Measurements from ENCODE around the gene TXK.

TXK gene

DNA sequence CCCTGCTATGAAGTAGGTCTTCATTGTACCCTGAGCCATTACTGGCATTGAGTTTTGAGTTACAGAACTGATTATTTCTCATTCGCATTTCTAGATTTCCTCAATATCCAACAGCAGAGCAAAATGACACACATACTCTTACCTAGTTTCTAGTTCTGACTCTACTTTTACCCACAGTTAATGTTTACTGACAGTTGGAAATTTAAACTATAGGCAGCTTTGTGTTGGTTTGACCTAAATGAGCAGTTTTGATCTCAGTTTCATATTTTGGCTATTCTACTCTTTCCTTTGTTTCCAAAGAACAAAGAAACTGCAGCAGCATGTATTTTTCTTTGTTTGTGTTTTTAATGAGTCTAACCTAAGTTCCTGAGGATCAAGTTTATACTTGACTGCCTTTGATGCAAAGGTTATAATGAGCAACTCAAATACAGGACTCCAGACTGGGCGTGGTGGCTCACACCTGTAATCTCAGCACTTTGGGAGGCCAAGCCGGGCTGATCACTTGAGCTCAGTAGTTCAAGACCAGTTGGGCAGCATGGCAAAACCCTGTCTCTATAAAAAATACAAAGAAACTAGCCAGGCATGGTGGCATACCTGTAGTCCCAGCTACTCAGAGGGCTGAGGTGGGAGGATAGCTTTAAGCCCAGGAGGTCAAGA lies 30.4 kb downstream of the TXK start:
- no peak for DNase-seq (ENCODE audit: low read depth in 2 of 2)

DNA sequence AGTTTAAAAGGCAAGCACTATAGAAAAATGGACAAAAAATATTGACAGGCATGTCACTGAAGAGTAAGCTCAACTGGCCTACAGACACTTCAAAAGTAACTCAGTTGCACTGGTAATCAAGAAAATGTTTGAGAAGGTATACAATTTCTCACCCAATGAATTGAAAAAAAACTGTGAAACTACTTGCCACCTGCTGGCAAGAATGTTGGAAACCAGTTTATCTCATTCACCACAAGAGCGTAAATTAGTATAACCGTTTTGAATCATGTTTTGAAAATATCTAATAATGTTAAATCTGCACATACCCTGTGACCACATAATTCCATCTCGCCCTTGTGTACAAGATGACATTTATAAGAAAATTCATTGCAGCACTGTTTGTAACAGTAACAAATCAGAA lies 31.7 kb downstream of the TXK start:
- DNase-seq (ENCODE audit: low read depth in 2 of 2): no peak

DNA sequence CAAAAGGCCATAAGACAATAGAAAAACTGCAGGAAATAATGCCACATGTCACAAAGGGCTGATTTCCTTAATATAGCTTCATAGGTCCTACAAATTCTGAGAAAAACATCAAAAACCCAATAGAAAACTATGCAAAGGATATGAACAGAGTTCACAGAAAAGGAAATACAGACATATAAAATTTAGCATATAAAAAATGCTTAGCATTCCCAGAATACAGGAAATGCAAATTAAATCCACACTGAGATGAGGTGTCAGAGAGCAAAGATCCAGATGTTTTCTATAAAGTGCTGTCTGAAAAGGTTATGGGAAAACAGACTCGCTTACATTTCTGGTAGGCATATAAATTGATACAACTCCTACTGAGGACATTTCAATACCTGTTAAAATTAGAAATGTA lies 33.8 kb downstream of the TXK start:
- no peak for DNase-seq (ENCODE audit: low read depth in 2 of 2)

DNA sequence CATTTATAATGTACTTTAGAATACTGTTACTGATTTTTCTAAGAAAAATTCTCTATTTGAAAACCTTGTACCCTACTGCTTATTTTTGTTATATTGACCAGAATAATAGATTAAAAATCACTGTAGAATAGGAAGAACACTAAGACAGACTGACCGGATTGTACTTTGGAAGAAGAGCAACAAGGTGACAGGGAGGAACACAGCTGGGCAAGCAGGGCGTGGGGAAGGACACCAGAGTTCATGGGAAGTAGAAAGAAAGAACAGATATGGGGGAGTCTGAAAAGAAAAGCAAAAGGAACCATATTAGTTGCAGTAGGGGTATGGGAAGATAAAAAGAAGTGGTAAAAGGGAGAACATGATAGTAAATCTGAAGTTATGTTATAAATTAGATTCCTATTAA lies 38.6 kb downstream of the TXK start:
- no peak for DNase-seq (ENCODE audit: low read depth in 2 of 2)

DNA sequence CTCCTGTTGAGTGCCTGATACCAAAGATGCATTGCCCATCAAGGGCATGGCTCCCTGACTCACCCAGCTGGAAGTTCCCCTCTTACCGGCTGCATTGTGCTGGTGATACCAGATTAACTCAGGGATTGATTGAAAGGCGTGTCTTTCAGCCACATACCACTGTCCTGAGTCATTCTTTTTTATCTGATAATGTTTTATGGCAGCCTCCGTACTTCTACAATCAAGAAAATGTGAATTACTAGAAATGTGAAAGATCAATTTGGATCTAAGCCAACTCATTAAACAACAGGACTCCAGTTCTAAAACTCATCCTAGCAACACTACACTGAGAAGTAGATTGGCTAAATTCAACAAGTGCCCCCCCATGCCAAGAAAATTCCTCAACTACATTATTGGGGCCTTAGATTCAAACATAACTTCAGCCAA lies 40.0 kb downstream of the TXK start:
- no peak for DNase-seq (ENCODE audit: low read depth in 2 of 2)

DNA sequence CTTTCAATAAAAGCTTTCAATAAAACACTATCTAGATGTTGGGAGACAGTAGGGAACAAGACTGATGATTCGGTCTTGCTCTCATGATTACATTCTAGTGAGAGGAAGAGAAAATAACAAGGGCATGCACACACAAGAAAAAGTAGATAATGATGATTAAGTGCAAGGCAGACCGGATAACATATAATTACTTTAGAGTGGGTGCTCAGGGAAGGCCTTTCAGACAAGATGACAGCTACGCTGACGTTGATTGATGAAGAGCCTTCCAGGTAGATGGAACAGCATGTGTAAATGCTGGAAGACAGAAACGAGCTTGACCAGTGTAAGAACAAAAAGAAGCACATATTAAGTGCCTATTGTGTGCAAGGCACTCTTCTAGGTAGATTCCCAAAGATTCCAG lies 43.4 kb downstream of the TXK start:
- no peak for DNase-seq (ENCODE audit: low read depth in 2 of 2)

DNA sequence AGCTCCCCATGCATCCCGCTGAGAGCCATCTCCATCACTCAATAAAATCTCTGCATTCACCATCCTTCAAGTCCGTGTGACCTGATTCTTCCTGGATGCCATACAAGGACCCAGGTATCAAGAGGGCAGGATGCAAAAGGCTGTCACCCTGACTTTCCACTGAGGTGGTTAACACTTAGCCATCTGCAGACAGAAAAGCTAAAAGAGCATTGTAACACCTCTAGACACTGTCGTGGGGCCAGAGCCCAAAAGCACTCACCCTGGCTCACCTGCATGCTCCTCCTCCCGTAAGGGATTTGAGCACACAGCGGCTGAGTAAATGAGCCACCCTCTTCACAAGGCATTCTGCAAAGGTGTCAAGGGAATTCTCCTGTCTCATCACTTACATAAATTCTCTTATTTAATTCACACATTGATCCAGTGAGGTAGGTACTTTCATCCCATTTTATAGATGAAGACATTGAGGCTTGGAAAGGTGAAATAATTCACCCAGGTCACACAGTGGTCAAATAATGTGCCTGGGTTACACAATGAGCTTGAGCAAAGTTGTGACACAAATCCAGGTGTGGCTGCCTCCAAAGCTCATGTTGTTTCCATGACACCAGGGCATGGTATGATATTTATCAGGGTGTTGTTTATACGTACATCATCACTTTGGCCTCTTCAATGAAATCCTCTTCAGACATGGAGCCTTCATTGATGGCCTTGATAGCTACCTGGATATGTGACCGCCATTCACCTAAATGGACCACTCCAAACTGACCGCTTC lies 48.0 kb downstream of the TXK start:
- no peak for DNase-seq (ENCODE audit: low read depth in 2 of 2)

DNA sequence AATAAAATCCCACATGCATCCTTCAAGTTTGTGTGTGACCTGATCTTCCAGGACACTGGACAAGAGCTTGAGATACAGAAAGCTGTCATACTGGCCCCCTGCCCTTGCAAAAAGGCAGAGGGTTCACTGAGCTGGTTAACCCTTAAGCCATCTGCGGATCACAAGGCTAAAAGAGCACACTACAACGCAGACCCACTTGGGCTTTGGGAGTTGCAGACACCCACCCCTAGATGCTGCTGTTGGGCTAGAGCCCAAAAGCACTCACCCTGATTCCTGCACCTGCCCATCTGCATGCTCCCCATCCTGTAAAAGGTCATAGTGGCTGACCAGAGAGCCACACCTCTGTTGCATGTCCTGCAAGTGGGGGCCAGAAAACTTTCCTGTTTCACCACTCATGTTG lies 51.1 kb downstream of the TXK start:
- no peak for DNase-seq (ENCODE audit: low read depth in 2 of 2)

DNA sequence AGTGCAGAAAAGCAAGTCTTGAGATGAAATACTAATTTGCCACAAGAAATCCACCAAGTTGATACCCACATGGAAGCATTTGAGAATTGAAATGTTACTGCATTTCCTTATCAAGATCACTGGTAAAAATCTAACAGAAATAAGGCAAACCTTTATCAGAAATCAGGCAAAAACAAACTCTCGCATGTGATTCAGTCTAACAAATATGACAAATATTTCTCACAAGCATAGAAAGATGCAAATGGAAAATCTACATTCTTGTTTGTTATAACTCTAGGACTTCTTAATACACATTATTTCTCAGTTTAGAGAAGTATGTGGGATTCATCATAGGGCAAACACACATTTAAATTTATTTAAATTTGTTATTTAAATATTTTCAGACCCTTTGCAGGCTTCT lies 52.9 kb downstream of the TXK start:
- no peak for DNase-seq (ENCODE audit: low read depth in 2 of 2)

DNA sequence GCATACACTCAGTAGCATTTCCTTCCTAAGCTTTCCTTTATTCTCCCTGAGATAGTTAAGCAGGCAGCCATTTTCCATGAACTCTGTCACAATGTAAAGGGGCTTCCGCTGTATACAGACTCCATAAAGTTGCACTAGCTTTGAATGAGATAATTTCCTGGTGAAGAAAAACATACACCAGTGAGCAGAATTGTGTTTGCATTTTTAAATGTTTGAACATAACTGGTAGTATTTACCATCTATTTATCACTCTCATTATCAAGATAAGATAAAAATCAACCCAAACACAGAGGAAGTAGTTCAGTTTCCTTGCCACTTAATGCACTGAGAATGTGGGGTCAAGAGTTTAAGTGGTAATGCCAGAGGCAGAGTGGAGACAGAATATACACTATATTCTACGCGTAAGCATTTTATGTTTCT lies 54.1 kb downstream of the TXK start:
- DNase-seq (ENCODE audit: low read depth in 2 of 2): no peak

DNA sequence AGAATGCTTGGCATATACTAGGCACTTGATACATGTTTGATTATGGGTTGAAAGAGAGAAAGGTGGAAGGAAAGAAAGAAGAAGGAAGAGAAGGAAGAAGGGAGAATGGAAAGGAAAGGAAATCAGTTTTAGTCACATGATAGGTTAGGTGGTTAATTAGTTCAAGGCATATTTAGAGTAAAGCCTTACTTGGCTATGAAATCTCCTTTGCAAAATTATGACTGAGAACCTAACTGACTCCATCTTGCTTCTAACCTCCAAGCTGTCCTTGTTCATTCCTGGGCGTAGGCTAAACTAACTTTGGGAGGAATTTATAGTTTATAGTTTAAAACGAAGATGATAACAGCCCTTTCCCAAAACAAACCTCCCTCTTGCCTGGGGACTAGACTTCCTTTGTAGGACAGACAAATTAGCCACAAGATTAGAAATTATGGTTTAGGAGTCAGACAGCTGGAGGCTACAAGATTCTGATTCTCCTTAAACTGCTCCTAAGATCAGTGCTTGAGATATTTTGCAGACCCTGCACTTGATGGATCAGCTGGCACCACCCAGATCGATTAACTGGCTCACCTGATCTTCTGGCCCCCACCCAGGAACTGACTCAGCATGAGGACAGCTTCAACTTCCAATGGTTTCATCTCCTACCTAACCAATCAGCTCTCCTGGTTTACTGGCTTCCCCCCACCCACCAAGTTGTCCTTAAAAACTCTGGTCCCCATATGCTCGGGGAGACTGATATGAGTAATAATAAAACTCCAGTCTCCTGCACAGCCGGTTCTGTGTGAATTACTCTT lies 55.0 kb downstream of the TXK start:
- DNase-seq (ENCODE audit: low read depth in 2 of 2): no peak

DNA sequence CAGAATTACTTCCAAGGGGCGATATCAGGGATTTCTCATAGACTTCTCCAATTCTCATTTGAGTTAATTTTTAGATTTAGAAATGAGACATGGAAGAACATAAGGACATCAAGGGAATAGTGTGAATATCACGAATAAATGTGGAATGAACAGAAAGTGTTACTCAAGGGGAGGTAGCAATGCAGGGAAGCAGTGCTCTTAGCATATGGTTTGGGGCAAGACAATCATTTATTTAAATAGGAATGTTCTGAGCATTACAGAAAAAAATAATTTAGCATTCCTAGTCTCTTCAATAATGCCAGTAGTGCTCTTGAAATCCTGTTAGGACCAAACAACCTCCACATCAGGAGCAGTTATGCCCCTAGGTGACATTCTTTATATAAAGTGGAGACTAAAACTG lies 55.6 kb downstream of the TXK start:
- no peak for DNase-seq (ENCODE audit: low read depth in 2 of 2)

DNA sequence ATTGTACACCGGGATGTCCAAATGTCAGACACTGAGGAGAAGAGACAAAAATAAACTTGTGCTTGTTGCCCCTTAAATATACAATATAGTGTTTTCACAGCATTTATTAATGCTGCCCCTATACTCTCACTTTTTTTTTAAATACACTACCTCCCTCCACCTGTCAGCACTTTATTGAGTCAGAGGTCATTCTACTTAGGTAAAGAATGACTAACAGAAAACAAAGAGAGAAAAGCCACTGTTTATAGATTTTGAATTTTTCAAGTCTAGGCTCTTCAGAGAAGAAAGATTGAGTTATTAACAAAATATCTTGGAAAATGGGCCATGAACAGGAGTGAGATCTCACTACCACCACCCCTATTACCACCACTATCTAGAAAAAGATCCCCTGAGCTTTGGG lies 59.4 kb downstream of the TXK start:
- DNase-seq (ENCODE audit: low read depth in 2 of 2): no peak

DNA sequence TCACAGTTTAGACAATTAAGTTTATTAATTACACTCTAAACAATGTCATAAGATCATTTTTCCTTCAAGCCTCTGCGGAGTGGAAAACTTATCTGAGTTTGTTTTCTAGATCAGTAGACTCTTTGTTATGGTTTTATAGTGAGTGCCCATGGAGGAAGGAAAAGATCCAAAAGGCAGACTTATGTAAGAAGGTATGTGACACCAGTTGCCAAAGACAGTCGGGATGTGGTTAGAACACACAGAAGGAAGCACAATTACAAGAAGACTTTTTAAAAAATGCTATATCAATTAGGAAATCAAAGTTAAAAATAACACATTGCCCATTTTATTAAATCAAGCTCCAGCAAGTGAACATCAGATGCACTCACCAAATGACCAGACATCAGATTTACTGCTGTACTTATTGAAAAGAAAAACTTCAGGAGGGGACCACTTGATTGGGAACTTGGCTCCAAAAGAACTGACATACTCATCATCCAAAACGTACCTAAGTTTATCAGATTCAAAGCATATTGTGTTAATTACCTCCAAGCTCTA lies 60.4 kb downstream of the TXK start:
- no peak for DNase-seq (ENCODE audit: low read depth in 2 of 2)

DNA sequence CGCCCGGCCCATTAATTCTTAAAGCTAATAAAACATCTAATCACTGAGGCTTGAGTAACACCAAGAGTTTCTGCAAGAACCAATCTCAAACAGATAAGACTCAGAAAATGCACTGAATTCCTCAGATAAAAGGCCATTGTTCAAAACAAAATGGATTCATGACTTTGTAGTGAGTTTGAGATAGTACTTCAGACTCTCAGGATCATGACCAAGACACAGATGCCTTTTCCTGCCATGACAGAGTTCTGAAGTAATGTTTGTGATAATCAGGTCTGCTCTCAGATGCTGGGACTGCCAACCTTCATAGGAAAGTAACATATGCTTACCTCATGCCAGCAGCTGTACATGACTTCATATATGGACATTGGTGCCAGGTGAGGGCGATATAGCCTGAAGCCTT lies 62.9 kb downstream of the TXK start:
- no peak for DNase-seq (ENCODE audit: low read depth in 2 of 2)

DNA sequence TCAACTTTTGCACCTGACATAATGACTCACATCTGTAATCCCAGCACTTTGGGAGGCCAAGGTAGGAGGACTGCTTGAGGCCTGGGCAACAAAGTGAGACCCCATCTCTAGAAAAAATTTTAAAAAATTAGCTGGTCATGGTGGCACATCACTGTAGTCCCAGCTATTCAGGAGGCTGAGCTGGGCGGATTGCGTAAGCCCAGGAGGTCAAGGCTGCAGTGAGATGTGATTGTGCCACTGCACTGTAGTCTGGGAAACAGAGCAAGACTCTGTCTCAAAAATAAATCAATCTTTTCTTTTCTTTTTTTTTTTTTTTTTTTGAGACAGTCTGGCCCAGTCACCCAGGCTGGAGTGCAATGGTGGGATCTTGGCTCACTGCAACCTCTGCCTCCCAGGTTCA lies 65.0 kb downstream of the TXK start:
- DNase-seq (ENCODE audit: low read depth in 2 of 2): no peak

DNA sequence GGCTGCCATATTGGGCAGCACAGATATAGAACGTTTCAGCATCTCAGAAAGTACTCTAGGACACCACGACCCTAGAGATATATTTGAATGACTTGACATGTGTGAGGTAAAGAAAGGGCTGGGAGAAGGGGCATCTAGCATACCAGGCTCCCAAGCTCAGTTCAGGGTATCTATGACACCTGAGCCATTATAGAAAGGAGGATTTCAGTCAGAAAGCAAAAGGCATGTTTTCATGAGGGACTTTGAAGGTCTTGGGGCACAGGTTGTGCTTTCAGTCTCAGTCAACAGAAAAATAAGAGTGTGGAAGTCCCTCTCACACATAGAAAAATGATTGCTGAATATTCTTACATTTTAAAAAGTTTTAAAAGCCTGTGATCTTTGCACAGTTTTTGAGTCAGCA lies 65.9 kb downstream of the TXK start:
- no peak for DNase-seq (ENCODE audit: low read depth in 2 of 2)

DNA sequence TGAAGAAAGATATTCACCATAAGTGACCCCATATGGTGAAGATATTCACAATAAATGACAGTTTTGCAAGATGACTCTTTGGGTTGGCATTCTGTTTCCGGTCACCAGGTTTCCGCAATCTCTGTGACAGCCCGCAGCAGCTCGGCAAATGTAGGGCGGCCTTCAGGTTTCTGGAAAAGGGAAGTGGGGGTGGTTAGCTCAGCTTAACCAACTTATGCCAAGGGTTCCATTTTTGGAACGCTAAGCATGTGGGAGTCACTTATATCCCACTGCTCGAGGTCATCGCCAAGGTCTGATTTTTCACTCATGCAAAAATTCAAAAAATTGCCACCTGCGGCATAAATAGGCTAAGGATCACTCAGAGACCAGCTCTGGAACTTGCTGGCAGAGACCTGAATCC lies 66.5 kb downstream of the TXK start:
- no peak for DNase-seq (ENCODE audit: low read depth in 2 of 2)

DNA sequence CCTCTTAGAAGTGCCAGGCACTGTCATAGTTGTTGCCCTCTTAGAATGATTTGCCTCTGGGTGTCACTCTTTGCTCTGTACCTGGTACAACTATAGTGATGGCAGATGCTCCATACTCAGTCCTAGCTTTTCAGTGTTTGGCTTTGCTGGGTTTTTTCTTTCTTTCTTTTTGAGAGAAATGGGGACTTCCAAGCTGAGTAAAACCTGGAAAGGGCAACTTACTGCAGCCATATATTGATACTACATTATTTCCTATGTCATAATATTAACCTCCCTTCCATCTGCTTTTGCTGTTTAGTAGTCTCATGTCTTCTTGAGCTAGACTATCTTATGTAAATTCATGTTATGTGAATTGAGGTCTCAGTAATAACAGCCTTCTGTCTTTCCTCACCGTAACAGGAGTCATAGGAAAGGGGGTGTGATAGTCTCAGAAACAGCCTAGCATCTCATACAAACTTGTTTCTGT lies 68.4 kb downstream of the TXK start:
- no peak for DNase-seq (ENCODE audit: low read depth in 2 of 2)

DNA sequence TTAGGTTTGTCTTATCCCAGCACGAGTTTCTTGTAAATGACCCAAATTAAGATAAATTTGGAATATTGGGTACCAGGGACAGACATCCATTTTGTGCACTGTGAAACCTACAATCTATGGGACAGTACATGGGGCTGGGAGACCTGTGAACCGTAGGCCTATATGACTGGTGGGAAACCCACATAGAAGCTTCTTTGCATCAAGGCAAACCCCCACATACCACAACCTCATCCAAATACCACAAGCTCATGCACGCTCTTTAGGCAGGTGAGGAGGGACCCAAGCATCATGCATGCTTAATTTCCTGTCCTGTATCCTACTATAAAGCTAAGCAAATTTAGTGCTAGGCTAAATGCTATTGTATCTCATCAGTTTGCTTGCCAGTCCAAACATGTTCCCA lies 69.7 kb downstream of the TXK start:
- DNase-seq (ENCODE audit: low read depth in 2 of 2): no peak

DNA sequence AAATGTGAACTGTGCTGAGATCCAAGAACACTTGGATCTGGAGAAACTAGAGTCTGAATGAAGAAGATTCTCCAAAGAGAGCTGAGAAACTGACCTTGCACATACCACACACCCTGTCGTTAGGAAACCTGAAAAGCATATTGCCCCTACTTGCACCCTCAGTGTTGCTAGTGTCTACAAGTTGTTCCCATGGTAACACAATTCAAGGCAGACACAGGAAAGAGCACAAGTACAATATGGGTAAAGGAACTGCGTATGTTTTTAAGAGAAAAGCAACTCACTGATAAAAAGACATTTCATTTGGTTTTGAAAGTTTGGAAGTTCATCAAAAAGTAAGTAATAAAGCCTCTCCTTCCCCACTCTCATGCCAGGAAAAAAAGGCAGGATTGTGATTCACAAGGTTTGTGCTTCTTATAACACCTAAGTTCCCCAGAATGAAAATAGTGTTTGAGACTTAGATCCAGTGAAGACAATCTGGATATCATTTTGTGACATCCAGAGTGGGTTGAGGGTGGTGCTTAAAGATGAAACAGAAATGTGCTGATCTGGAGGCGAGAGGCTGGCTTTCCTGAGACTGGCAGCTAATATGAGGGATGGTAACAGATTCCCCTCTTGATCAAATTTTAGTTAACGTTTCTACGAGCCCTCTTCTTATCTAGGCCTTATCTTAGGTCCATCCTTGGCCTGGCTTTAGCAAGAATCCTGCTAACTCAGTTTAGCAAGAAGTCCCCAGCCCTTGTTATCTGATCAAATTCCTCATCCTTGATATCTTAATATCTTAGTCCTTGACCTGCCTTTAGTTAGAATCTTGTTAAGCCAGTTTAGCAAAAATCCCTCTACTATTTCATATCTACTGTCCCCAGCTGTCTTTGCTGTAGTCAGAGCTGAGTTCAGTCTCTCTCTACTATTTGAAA lies 75.2 kb downstream of the TXK start:
- DNase-seq (ENCODE audit: low read depth in 2 of 2): no peak
